NCI-H187 treated with DMSO at 0.1 percent for 48 hours (cell line): ENCODE data around the gene MYO15A.

ENCODE experiments used
- DNase-seq: peaks from one replicate; lab custom pipeline; 2025; lab: John Stamatoyannopoulos, UW

Gene MYO15A

GRCh38 chr17:18136357-18136756 is 27.8 kb downstream of the MYO15A start:
- no peak for DNase-seq

GRCh38 chr17:18138065-18138749 is 29.7 kb downstream of the MYO15A start:
- no peak for DNase-seq

- DNase-seq, result no peak
Observed at GRCh38 chr17:18139092-18139491, 30.5 kb downstream of the MYO15A start.

GRCh38 chr17:18139498-18139897 is 30.9 kb downstream of the MYO15A start:
- no peak for DNase-seq

- DNase-seq, result no peak
Observed at GRCh38 chr17:18139949-18140348, 31.4 kb downstream of the MYO15A start.

- no peak for DNase-seq
Observed at GRCh38 chr17:18140648-18141047, 32.1 kb downstream of the MYO15A start.

- DNase-seq, result no peak
Observed at GRCh38 chr17:18141210-18141803, 32.8 kb downstream of the MYO15A start.

- DNase-seq, result no peak
Observed at GRCh38 chr17:18142417-18142816, 33.9 kb downstream of the MYO15A start.

GRCh38 chr17:18143044-18143936 is 34.7 kb downstream of the MYO15A start:
- DNase-seq, result no peak

GRCh38 chr17:18144261-18144660 is 35.7 kb downstream of the MYO15A start:
- DNase-seq, result no peak

- DNase-seq, result no peak
Observed at GRCh38 chr17:18144855-18145254, 36.3 kb downstream of the MYO15A start.

GRCh38 chr17:18145811-18146210 is 37.3 kb downstream of the MYO15A start:
- DNase-seq, result no peak

- DNase-seq, result no peak
Observed at GRCh38 chr17:18146259-18146658, 37.7 kb downstream of the MYO15A start.

- no peak for DNase-seq
Observed at GRCh38 chr17:18146980-18147379, 38.4 kb downstream of the MYO15A start.

- DNase-seq, result no peak
Observed at GRCh38 chr17:18148586-18148985, 40.0 kb downstream of the MYO15A start.

GRCh38 chr17:18151290-18151689 is 42.7 kb downstream of the MYO15A start:
- DNase-seq, result no peak

- no peak for DNase-seq
Observed at GRCh38 chr17:18155179-18155578, 46.6 kb downstream of the MYO15A start.

- no peak for DNase-seq
Observed at GRCh38 chr17:18156171-18156975, 47.8 kb downstream of the MYO15A start.

GRCh38 chr17:18156976-18157280 is 48.4 kb downstream of the MYO15A start:
- no peak for DNase-seq

- DNase-seq, result no peak
Observed at GRCh38 chr17:18157354-18157985, 48.9 kb downstream of the MYO15A start.

- DNase-seq, result no peak
Observed at GRCh38 chr17:18158022-18158600, 49.6 kb downstream of the MYO15A start.
